CD4-positive, alpha-beta T cell treated with Interleukin-15 for 4 hours (primary cell): ENCODE measurements around the gene CDK5R1.
"Not testable (repeated sequence)": the region's sequence is repeated elsewhere in the genome, so short reads cannot be mapped to it uniquely, and the experiment has no call there.

Experiments
- DNase-seq: peaks from one replicate; pipeline ENCODE4 v3.0.0-alpha.2; 2020; ENCODE audit warnings: low spot score

Gene CDK5R1

GRCh38 chr17:32516940-32517701 is 30.3 kb downstream of the CDK5R1 start:
- peak; percentile 18 for DNase-seq

GRCh38 chr17:32517982-32518381 is 31.2 kb downstream of the CDK5R1 start:
- no peak for DNase-seq

- no peak for DNase-seq
Measured at GRCh38 chr17:32518646-32519227, 31.9 kb downstream of the CDK5R1 start.

- peak; percentile 81 for DNase-seq
Measured at GRCh38 chr17:32519228-32520103, 32.7 kb downstream of the CDK5R1 start.

GRCh38 chr17:32520104-32520701 is 33.4 kb downstream of the CDK5R1 start:
- DNase-seq, result peak; percentile 66

- DNase-seq, result no peak
Measured at GRCh38 chr17:32520737-32521404, 34.1 kb downstream of the CDK5R1 start.

- DNase-seq, result peak; percentile 39
Measured at GRCh38 chr17:32523017-32523680, 36.4 kb downstream of the CDK5R1 start.

GRCh38 chr17:32523827-32524552 is 37.2 kb downstream of the CDK5R1 start:
- peak; percentile 29 for DNase-seq

GRCh38 chr17:32524553-32524880 is 37.7 kb downstream of the CDK5R1 start:
- not testable (repeated sequence) for DNase-seq

- no peak for DNase-seq
Measured at GRCh38 chr17:32525122-32525521, 38.3 kb downstream of the CDK5R1 start.

- DNase-seq, result no peak
Measured at GRCh38 chr17:32527146-32527545, 40.4 kb downstream of the CDK5R1 start.

GRCh38 chr17:32528825-32529224 is 42.0 kb downstream of the CDK5R1 start:
- DNase-seq, result no peak

GRCh38 chr17:32529604-32530003 is 42.8 kb downstream of the CDK5R1 start:
- no peak for DNase-seq

GRCh38 chr17:32533296-32533695 is 46.5 kb downstream of the CDK5R1 start:
- no peak for DNase-seq

GRCh38 chr17:32536736-32537643 is 50.2 kb downstream of the CDK5R1 start:
- DNase-seq, result no peak
